DMS114 treated with DMSO at 0.1 percent for 48 hours (cell line): Measurements from ENCODE around the gene IL7R.
"Not testable (repeated sequence)": the region's sequence is repeated elsewhere in the genome, so short reads cannot be mapped to it uniquely, and the experiment has no call there.

Source experiments
- DNase-seq: peaks from one replicate; lab custom pipeline; 2025; ENCODE audit not compliant: unreplicated experiment; lab: John Stamatoyannopoulos, UW

The IL7R gene

GRCh38 chr5:35870605-35871004 is 13.9 kb downstream of the IL7R start:
- no peak for DNase-seq

- no peak for DNase-seq
Measured at GRCh38 chr5:35876454-35876853, 19.8 kb downstream of the IL7R start.

- no peak for DNase-seq
Measured at GRCh38 chr5:35876922-35877321, 20.2 kb downstream of the IL7R start.

- DNase-seq, result no peak
Measured at GRCh38 chr5:35877655-35878054, 21.0 kb downstream of the IL7R start.

GRCh38 chr5:35878079-35878478 is 21.4 kb downstream of the IL7R start:
- no peak for DNase-seq

- no peak for DNase-seq
Measured at GRCh38 chr5:35879096-35879495, 22.4 kb downstream of the IL7R start.

- no peak for DNase-seq
Measured at GRCh38 chr5:35879649-35880048, 23.0 kb downstream of the IL7R start.

- DNase-seq, result no peak
Measured at GRCh38 chr5:35880156-35880555, 23.5 kb downstream of the IL7R start.

- DNase-seq, result no peak
Measured at GRCh38 chr5:35881758-35882157, 25.1 kb downstream of the IL7R start.

GRCh38 chr5:35884191-35884769 is 27.6 kb downstream of the IL7R start:
- no peak for DNase-seq

- no peak for DNase-seq
Measured at GRCh38 chr5:35884773-35885172, 28.1 kb downstream of the IL7R start.

GRCh38 chr5:35886381-35886780 is 29.7 kb downstream of the IL7R start:
- no peak for DNase-seq

GRCh38 chr5:35887321-35888100 is 30.8 kb downstream of the IL7R start:
- DNase-seq, result no peak

- no peak for DNase-seq
Measured at GRCh38 chr5:35890021-35891020, 33.6 kb downstream of the IL7R start.

- not testable (repeated sequence) for DNase-seq
Measured at GRCh38 chr5:35892799-35893198, 36.1 kb downstream of the IL7R start.

- DNase-seq, result no peak
Measured at GRCh38 chr5:35894131-35894530, 37.4 kb downstream of the IL7R start.

GRCh38 chr5:35898952-35899660 is 42.4 kb downstream of the IL7R start:
- no peak for DNase-seq

- DNase-seq, result no peak
Measured at GRCh38 chr5:35899800-35900199, 43.1 kb downstream of the IL7R start.

- DNase-seq, result no peak
Measured at GRCh38 chr5:35900972-35901695, 44.4 kb downstream of the IL7R start.

- no peak for DNase-seq
Measured at GRCh38 chr5:35902046-35902672, 45.5 kb downstream of the IL7R start.
